DND-41 (cell line): ENCODE measurements around the gene TMTC1.

Experiments used
- ATAC-seq: fragments of 200-7000 bp; cut with Tn5 transposase; 3 replicates; pipeline ENCODE4 v1.9.1; 2021; ENCODE audit warnings: low read depth; ENCODE audit not compliant: insufficient read depth
- DNase-seq: peaks from one replicate; pipeline ENCODE4 v3.0.0-alpha.2; 2020
- H2AFZ ChIP-seq: 2 replicates; pipeline ENCODE4 v1.6.0; 2012; ENCODE audit warnings: low read depth, low read length
- H3K27ac ChIP-seq: 2 replicates; pipeline ENCODE4 v1.5.1; 2012; ENCODE audit warnings: low read length, inconsistent platforms
- H3K27me3 ChIP-seq: fragments of 200-600 bp; sonication (generic); 2 replicates; pipeline ENCODE4 v1.6.0; 2012; ENCODE audit warnings: low read length, mild to moderate bottlenecking, inconsistent platforms; ENCODE audit not compliant: insufficient read depth, poor library complexity
- H3K36me3 ChIP-seq: 2 replicates; pipeline ENCODE4 v1.5.1; 2012; ENCODE audit warnings: low read length, inconsistent platforms; ENCODE audit not compliant: insufficient read depth
- H3K4me1 ChIP-seq: 2 replicates; pipeline ENCODE4 v1.5.1; 2012; ENCODE audit warnings: mild to moderate bottlenecking, low read length; ENCODE audit not compliant: insufficient read depth
- H3K4me2 ChIP-seq: 2 replicates; pipeline ENCODE4 v1.6.0; 2012; ENCODE audit warnings: mild to moderate bottlenecking, moderate library complexity, low read length, inconsistent platforms; ENCODE audit not compliant: insufficient read depth
- H3K4me3 ChIP-seq, 2 experiments: fragments of 200-600 bp in 1 of 2; shearing (Covaris generic) in 1 of 2; 2 replicates each; pipeline ENCODE4 v1.5.1; 2012 to 2016; ENCODE audit warnings: inconsistent platforms in 2 of 2, low read length in 2 of 2, mild to moderate bottlenecking in 2 of 2, low read depth in 1 of 2, moderate library complexity in 1 of 2
- H3K79me2 ChIP-seq: 2 replicates; pipeline ENCODE4 v1.6.0; 2012; ENCODE audit warnings: low read length, inconsistent platforms; ENCODE audit not compliant: insufficient read depth
- H3K9ac ChIP-seq: 2 replicates; pipeline ENCODE4 v1.6.0; 2012; ENCODE audit warnings: low read depth, mild to moderate bottlenecking, inconsistent platforms, low read length, moderate library complexity
- H3K9me3 ChIP-seq: 2 replicates; pipeline ENCODE4 v1.5.1; 2012; ENCODE audit warnings: low read length, moderate library complexity, mild to moderate bottlenecking, inconsistent platforms; ENCODE audit not compliant: insufficient read depth, severe bottlenecking
- H4K20me1 ChIP-seq: 2 replicates; pipeline ENCODE4 v1.6.0; 2012; ENCODE audit warnings: low read length; ENCODE audit not compliant: insufficient read depth
- EZH2 ChIP-seq: IDR thresholded peaks from 3 replicates; pipeline ENCODE4 v1.6.1; 2012; ENCODE audit warnings: borderline replicate concordance, low read depth, mild to moderate bottlenecking, moderate library complexity, low read length, inconsistent platforms; ENCODE audit not compliant: severe bottlenecking
- TF ChIP-seq, protein P1 (sequence below): IDR thresholded peaks from 2 replicates; pipeline ENCODE4 v1.5.1; 2012; ENCODE audit warnings: borderline replicate concordance, low read length, moderate library complexity, mild to moderate bottlenecking; ENCODE audit not compliant: poor library complexity, severe bottlenecking; ENCODE audit errors: extremely low read depth

Gene TMTC1

DNA sequence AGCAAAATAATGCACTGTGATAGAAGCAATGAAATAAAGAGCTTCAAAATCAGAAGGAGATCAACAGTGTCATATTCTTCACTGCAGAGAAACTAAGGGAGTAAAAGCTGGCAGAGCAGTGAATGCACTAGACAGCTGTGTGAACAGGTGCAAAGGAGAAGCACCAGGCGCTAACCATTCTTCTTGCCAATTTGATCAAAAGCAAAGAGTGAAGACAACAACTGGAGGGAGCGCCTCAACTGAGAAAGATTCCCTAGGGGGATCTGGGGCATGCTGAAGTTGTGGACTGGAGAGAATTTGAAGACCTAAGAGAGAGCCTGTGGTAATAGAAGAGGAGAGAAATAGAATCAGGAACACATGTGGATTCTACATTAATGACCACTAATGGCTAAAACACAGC lies 235.9 kb downstream of the TMTC1 start:
- H3K27me3 ChIP-seq, result peaks cover 7% of the 10 kb centered on the region
- no peak overlapping the region for H3K9ac ChIP-seq
- H3K9me3 ChIP-seq, result no peaks in the 10 kb centered on the region
- no peak for DNase-seq
- H3K36me3 ChIP-seq, result no peaks in the 10 kb centered on the region
- no peak overlapping the region for H3K4me3 ChIP-seq
- H3K4me2 ChIP-seq, result no peak overlapping the region
- H3K27ac ChIP-seq, result no peak overlapping the region
- ATAC-seq, result no peak
- H4K20me1 ChIP-seq, result no peaks in the 10 kb centered on the region
- no peaks in the 10 kb centered on the region for H3K79me2 ChIP-seq
- no peak for TF ChIP-seq EZH2
- no peaks in the 10 kb centered on the region for H3K4me1 ChIP-seq
- H2AFZ ChIP-seq, result no peak overlapping the region

DNA sequence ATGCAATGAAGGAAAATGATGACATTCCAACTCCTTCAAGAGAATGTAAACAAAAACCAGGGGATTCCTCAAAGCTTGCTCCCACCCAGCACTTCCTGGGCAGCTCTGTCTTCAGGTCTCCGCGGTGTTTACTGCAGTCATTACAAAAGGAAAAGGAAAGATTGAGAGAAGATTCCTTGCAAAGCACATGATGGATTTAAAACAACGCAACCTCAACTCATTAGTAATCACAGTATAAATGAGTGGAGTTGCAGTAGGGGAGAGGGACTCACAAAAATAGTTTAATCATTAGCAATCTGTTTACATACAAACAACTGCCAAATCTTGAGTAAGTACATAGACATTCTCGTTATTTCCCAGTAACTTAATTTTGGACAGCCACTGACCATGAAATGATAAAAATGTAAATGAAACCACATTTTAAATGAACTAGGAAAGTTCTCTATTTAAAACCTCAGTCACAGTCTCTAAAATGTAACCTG lies 236.6 kb downstream of the TMTC1 start:
- Histone ChIP-seq H3K9ac (no peak overlapping the region), H2AFZ (no peak overlapping the region), H3K27ac (no peak overlapping the region), H3K4me2 (no peak overlapping the region), H3K4me3 (no peak overlapping the region), H3K4me1 (no peaks in the 10 kb centered on the region), H3K79me2 (no peaks in the 10 kb centered on the region), H3K27me3 (peaks cover 7% of the 10 kb centered on the region), H3K9me3 (no peaks in the 10 kb centered on the region), H3K36me3 (no peaks in the 10 kb centered on the region), H4K20me1 (no peaks in the 10 kb centered on the region)
- TF ChIP-seq EZH2, result no peak
- TF ChIP-seq, protein P1, sequence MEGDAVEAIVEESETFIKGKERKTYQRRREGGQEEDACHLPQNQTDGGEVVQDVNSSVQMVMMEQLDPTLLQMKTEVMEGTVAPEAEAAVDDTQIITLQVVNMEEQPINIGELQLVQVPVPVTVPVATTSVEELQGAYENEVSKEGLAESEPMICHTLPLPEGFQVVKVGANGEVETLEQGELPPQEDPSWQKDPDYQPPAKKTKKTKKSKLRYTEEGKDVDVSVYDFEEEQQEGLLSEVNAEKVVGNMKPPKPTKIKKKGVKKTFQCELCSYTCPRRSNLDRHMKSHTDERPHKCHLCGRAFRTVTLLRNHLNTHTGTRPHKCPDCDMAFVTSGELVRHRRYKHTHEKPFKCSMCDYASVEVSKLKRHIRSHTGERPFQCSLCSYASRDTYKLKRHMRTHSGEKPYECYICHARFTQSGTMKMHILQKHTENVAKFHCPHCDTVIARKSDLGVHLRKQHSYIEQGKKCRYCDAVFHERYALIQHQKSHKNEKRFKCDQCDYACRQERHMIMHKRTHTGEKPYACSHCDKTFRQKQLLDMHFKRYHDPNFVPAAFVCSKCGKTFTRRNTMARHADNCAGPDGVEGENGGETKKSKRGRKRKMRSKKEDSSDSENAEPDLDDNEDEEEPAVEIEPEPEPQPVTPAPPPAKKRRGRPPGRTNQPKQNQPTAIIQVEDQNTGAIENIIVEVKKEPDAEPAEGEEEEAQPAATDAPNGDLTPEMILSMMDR, result no peak
- ATAC-seq (no peak), DNase-seq (no peak)

DNA sequence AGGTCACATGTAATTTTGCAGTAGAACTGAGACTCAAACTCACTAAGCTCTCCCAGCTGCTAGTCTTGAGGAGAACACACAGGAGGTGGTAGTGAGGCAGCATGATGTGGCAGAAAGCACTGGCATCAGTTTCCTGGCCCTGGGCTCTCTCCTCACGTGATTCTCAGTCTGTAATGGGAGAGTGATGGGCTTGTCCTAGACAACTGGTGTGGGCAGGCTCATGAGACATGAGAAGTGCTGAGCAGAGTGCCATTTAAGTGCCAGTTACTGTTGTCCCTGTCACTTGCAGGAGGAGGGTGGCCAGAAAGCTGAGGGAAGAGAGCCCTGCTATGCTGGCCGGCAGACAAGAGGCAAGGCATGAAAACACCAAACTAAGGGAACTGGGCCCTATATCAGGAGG lies 237.7 kb downstream of the TMTC1 start:
- no peak for DNase-seq
- Histone ChIP-seq H3K27ac (no peak overlapping the region), H3K9me3 (no peaks in the 10 kb centered on the region), H2AFZ (no peak overlapping the region; the same call in 1 of the 2 replicates), H3K4me3 (no peak overlapping the region), H3K4me2 (no peak overlapping the region), H3K27me3 (peaks cover 7% of the 10 kb centered on the region), H3K36me3 (no peaks in the 10 kb centered on the region), H3K79me2 (no peaks in the 10 kb centered on the region), H3K4me1 (no peaks in the 10 kb centered on the region), H3K9ac (no peak overlapping the region), H4K20me1 (no peaks in the 10 kb centered on the region)
- ATAC-seq, result no peak
- TF ChIP-seq, protein P1, result no peak
- TF ChIP-seq EZH2, result no peak

DNA sequence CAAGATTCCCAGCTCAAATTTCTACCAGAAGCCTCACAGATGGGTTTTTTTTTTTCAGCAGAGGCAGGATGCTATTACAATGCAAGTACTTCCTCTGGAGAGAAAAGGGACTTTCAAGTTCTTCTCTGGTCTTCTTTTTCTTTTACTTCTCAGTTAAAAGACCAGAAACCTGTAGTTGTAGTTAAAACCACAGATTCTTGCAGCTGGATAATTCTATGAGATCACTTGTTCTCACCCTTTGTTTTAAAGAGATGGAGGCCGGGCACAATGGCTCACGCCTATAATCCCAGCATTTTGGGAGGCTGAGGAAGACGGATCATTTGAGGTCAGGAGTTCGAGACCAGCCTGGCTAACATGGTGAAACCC lies 238.7 kb downstream of the TMTC1 start:
- Histone ChIP-seq H4K20me1 (no peaks in the 10 kb centered on the region), H3K9ac (no peak overlapping the region), H3K79me2 (no peaks in the 10 kb centered on the region), H3K4me3 (no peak overlapping the region), H3K36me3 (no peaks in the 10 kb centered on the region), H3K27me3 (peaks cover 2% of the 10 kb centered on the region), H3K4me2 (no peak overlapping the region), H3K27ac (no peak overlapping the region), H3K9me3 (no peaks in the 10 kb centered on the region), H3K4me1 (no peaks in the 10 kb centered on the region), H2AFZ (no peak overlapping the region)
- no peak for TF ChIP-seq EZH2
- TF ChIP-seq, protein P1, result no peak
- ATAC-seq (no peak), DNase-seq (no peak)
